Effector memory CD4-positive, alpha-beta T cell (primary cell): ENCODE measurements around the gene TIGD7.
A peak's percentile ranks its signal among the peaks of the same experiment; 100 is the strongest.

Source experiments
- DNase-seq, 3 donors: peaks; one replicate each; pipeline ENCODE4 v3.0.0-alpha.2; 2020
- H3K27ac ChIP-seq: 2 replicates; pipeline ENCODE4 v1.7.0; 2013; ENCODE audit warnings: mild to moderate bottlenecking, low read length, moderate library complexity; ENCODE audit not compliant: insufficient read depth, poor library complexity, severe bottlenecking
- H3K27me3 ChIP-seq: replicated peaks from 2 replicates; pipeline ENCODE4 v1.7.0; 2013; ENCODE audit warnings: mild to moderate bottlenecking, low read length; ENCODE audit not compliant: insufficient read depth, control insufficient read depth, poor library complexity, severe bottlenecking
- H3K36me3 ChIP-seq: 2 replicates; pipeline ENCODE4 v1.7.0; 2013; ENCODE audit warnings: mild to moderate bottlenecking, low read length, moderate library complexity; ENCODE audit not compliant: control insufficient read depth, insufficient read depth
- H3K4me1 ChIP-seq: 2 replicates; pipeline ENCODE4 v1.7.0; 2013; ENCODE audit warnings: low read length, mild to moderate bottlenecking; ENCODE audit not compliant: control insufficient read depth, insufficient read depth, poor library complexity, severe bottlenecking
- H3K4me3 ChIP-seq: 2 replicates; pipeline ENCODE4 v1.7.0; 2013; ENCODE audit warnings: low read length, low read depth, mild to moderate bottlenecking; ENCODE audit not compliant: insufficient read depth, poor library complexity, severe bottlenecking
- H3K9me3 ChIP-seq: 2 replicates; pipeline ENCODE4 v1.7.0; 2013; ENCODE audit warnings: mild to moderate bottlenecking, low read length, moderate library complexity; ENCODE audit not compliant: control insufficient read depth

The TIGD7 gene

GRCh38 chr16:3317315-3317999, 12.2 kb upstream of the TIGD7 start:
- Histone ChIP-seq H3K36me3 (peaks cover 45% of the 10 kb centered on the region), H3K27ac (no peak overlapping the region), H3K27me3 (no peaks in the 10 kb centered on the region), H3K4me1 (no peaks in the 10 kb centered on the region), H3K9me3 (peaks cover 81% of the 10 kb centered on the region), H3K4me3 (no peak overlapping the region)
- no peak for DNase-seq

GRCh38 chr16:3311496-3311895, 6.3 kb upstream of the TIGD7 start:
- H3K36me3 ChIP-seq, result peaks cover 49% of the 10 kb centered on the region

GRCh38 chr16:3306078-3306477, 848 bp upstream of the TIGD7 start:
- Histone ChIP-seq H3K36me3 (peaks cover 19% of the 10 kb centered on the region), H3K9me3 (peaks cover 16% of the 10 kb centered on the region), H3K4me3 (peak overlapping the region; percentile 92), H3K27ac (peak overlapping the region; percentile 78), H3K27me3 (no peaks in the 10 kb centered on the region), H3K4me1 (peaks cover 4% of the 10 kb centered on the region)
- DNase-seq, result no peak

More at GRCh38 chr16:3311496-3311895, 6.3 kb upstream of the TIGD7 start:
- Histone ChIP-seq H3K27ac (no peak overlapping the region), H3K27me3 (no peaks in the 10 kb centered on the region), H3K4me1 (no peaks in the 10 kb centered on the region), H3K4me3 (no peak overlapping the region), H3K9me3 (peaks cover 49% of the 10 kb centered on the region)
- DNase-seq, result no peak

GRCh38 chr16:3304370-3304769, 860 bp downstream of the TIGD7 start:
- Histone ChIP-seq H3K4me1 (peaks cover 4% of the 10 kb centered on the region), H3K4me3 (no peak overlapping the region), H3K27me3 (no peaks in the 10 kb centered on the region), H3K27ac (no peak overlapping the region), H3K36me3 (peaks cover 15% of the 10 kb centered on the region), H3K9me3 (peaks cover 11% of the 10 kb centered on the region)
- no peak for DNase-seq

- Histone ChIP-seq H3K4me1 (no peaks in the 10 kb centered on the region), H3K36me3 (peaks cover 26% of the 10 kb centered on the region), H3K4me3 (no peak overlapping the region), H3K27ac (no peak overlapping the region), H3K9me3 (peaks cover 37% of the 10 kb centered on the region), H3K27me3 (no peaks in the 10 kb centered on the region)
- no peak for DNase-seq
Measured at GRCh38 chr16:3295783-3296182, 9.4 kb downstream of the TIGD7 start.

- Histone ChIP-seq H3K27me3 (no peaks in the 10 kb centered on the region), H3K9me3 (peaks cover 43% of the 10 kb centered on the region), H3K27ac (no peak overlapping the region), H3K4me1 (no peaks in the 10 kb centered on the region), H3K4me3 (no peak overlapping the region), H3K36me3 (peaks cover 31% of the 10 kb centered on the region)
- DNase-seq, result no peak
Measured at GRCh38 chr16:3295209-3295608, 10.0 kb downstream of the TIGD7 start.

GRCh38 chr16:3292604-3293003, 12.6 kb downstream of the TIGD7 start:
- no peaks in the 10 kb centered on the region for H3K27me3 ChIP-seq
- no peak overlapping the region for H3K4me3 ChIP-seq
- H3K36me3 ChIP-seq, result peaks cover 53% of the 10 kb centered on the region
- no peaks in the 10 kb centered on the region for H3K4me1 ChIP-seq
- peaks cover 50% of the 10 kb centered on the region for H3K9me3 ChIP-seq
- no peak overlapping the region for H3K27ac ChIP-seq
- DNase-seq, result no peak

GRCh38 chr16:3289998-3290673, 15.1 kb downstream of the TIGD7 start:
- no peak for DNase-seq
- H3K4me3 ChIP-seq, result peak overlapping the region; percentile 14

GRCh38 chr16:3285131-3285530, 20.1 kb downstream of the TIGD7 start:
- Histone ChIP-seq H3K4me1 (peaks cover 20% of the 10 kb centered on the region), H3K4me3 (peak overlapping the region; percentile 85), H3K9me3 (peaks cover 13% of the 10 kb centered on the region), H3K36me3 (peaks cover 41% of the 10 kb centered on the region), H3K27me3 (no peaks in the 10 kb centered on the region), H3K27ac (no peak overlapping the region)
- DNase-seq, result no peak

More at GRCh38 chr16:3289998-3290673, 15.1 kb downstream of the TIGD7 start:
- Histone ChIP-seq H3K27ac (no peak overlapping the region), H3K9me3 (peaks cover 50% of the 10 kb centered on the region), H3K4me1 (peaks cover 4% of the 10 kb centered on the region), H3K27me3 (no peaks in the 10 kb centered on the region), H3K36me3 (peaks cover 73% of the 10 kb centered on the region)
